Esophagus squamous epithelium (tissue), 5 donors: ENCODE measurements around the gene TBPL1. TPM values are rescaled to one million over a fixed set of nuclear protein-coding genes. Genes with fewer than 3 reads are reported as not detected.
A peak's percentile ranks its signal among the peaks of the same experiment; 100 is the strongest.

Experiments used
- DNase-seq: peaks from one replicate; lab custom pipeline; 2025; lab: John Stamatoyannopoulos, UW
- H3K27ac ChIP-seq, 4 donors: fragments of 200-600 bp; sonication (generic); one replicate each; pipeline ENCODE4 v1.5.1; 2016 to 2019; ENCODE audit warnings: mild to moderate bottlenecking in 1 of 4
- H3K27me3 ChIP-seq, 4 donors: fragments of 200-600 bp; sonication (generic); 1 replicate in 3 of 4; 2 replicates in 1 of 4; pipeline versions ENCODE4 v1.5.1 to v1.6.0; 2017 to 2021; ENCODE audit warnings: antibody characterized with exemption in 1 of 4
- H3K36me3 ChIP-seq, 3 donors: fragments of 200-600 bp; sonication (generic); one replicate each; pipeline ENCODE4 v1.5.1; 2016 to 2019
- H3K4me1 ChIP-seq, 3 donors: fragments of 200-600 bp; sonication (generic); one replicate each; pipeline ENCODE4 v1.5.1; 2017 to 2019
- H3K4me3 ChIP-seq, 4 donors: fragments of 200-600 bp; sonication (generic); 1 replicate in 3 of 4; 2 replicates in 1 of 4; pipeline ENCODE4 v1.5.1; 2016 to 2019; ENCODE audit warnings: mild to moderate bottlenecking in 2 of 4, moderate library complexity in 1 of 4
- H3K9me3 ChIP-seq, 3 donors: fragments of 200-600 bp; sonication (generic); one replicate each; pipeline ENCODE4 v1.5.1; 2016 to 2019
- CTCF ChIP-seq, 6 experiments: fragments of 450-650 bp in 4 of 6; fragments of 200-600 bp in 2 of 6; sonication (generic) in 2 of 6; IDR thresholded peaks; one replicate each; pipeline ENCODE4 v1.5.1; 2016 to 2019; ENCODE audit warnings: antibody characterized with exemption in 6 of 6, mild to moderate bottlenecking in 4 of 6, moderate library complexity in 4 of 6
- POLR2A ChIP-seq, 4 donors: fragments of 450-650 bp; IDR thresholded peaks; one replicate each; pipeline ENCODE4 v1.6.1; 2017; ENCODE audit warnings: antibody characterized with exemption in 4 of 4, mild to moderate bottlenecking in 4 of 4, moderate library complexity in 3 of 4
- WGBS, 2 donors: methylation state at CpG; one replicate each; pipeline ENCODE4 v1.1.5; 2018; 5-methylcytosine and 5-hydroxymethylcytosine counted together
- intact Hi-C: fragments of 100-400 bp; cut with DNase I; formaldehyde crosslinking; loops from one replicate; pipeline ENCODE4 v1.15.0; 2022
- total RNA-seq, 4 donors: library from RNA; depleted of rRNA; stranded (reverse); fragments of >200 nt; gene quantifications; one replicate each; pipeline ENCODE4 v1.1.0, GENCODE V29; 2016
- donor health status: DM: yes; HTN: yes; CAD: no.

TBPL1 gene
- total RNA-seq, 4 donors from 2014 or later = 9.0 to 27.5 (median 12.0) TPM

DNA sequence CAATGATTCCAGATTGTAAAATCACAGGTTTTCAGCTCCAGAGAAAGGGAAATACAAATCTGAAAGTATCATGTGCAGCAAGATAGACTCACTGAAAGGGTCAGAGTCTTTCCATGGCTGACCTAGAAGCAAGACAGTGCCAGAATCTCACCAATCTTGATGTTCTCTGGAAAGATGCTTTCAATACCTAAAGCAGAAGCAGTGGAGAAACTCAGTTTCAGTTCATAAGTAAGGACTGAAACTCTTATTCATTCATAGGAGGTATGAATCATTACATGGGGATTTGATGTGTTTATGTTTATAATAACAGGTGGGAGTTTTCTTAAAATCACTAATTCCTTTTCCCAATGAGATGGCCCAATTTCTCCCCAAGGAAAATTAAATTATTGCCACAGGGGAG is 56.9 kb downstream of the TBPL1 start:
- Histone ChIP-seq H3K27me3 (no peaks in the 10 kb centered on the region), H3K27ac (peak overlapping the region in 1 of 4 donors; percentile 5), H3K36me3 (no peaks in the 10 kb centered on the region), H3K4me1 (peaks cover 0 to 12% (median 0%) of the 10 kb centered on the region in 3 donors), H3K9me3 (no peaks in the 10 kb centered on the region), H3K4me3 (no peak overlapping the region)
- TF ChIP-seq CTCF (IDR thresholded peaks at IDR 0.05) = no peak
- TF ChIP-seq POLR2A (IDR thresholded peaks at IDR 0.05) = no peak
- intact Hi-C loops = no loop called here
- no peak for DNase-seq

DNA sequence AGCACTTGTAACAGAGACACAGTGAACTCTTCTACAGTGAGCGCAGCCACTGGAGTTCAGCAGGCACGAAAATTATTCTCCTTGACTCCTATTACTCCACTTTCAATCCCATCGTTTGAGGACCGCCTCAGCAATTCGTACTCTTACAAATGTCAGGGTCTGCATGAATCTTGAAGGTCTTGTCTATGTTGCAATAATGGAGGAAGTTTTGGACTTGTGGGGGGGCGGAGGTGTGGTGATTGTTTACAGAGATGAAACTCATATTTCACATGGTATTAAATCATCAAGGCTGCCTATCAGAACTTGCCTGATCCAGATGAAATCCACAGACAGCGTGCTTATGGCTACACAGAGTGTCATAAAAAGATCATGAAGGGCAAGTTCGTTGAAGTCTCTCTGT is 57.4 kb downstream of the TBPL1 start:
- peaks cover 0 to 12% (median 0%) of the 10 kb centered on the region in 3 donors for H3K4me1 ChIP-seq
- DNase-seq = no peak
- intact Hi-C loops = no loop called here
- 91% methylated on average over 8 of the region's 8 CpGs for WGBS, 2 donors
- H3K4me3 ChIP-seq = no peak overlapping the region
- H3K36me3 ChIP-seq = no peaks in the 10 kb centered on the region
- no peaks in the 10 kb centered on the region for H3K9me3 ChIP-seq
- H3K27ac ChIP-seq = no peak overlapping the region
- no peaks in the 10 kb centered on the region for H3K27me3 ChIP-seq
- TF ChIP-seq CTCF (IDR thresholded peaks at IDR 0.05) (no peak), POLR2A (IDR thresholded peaks at IDR 0.05) (no peak)

DNA sequence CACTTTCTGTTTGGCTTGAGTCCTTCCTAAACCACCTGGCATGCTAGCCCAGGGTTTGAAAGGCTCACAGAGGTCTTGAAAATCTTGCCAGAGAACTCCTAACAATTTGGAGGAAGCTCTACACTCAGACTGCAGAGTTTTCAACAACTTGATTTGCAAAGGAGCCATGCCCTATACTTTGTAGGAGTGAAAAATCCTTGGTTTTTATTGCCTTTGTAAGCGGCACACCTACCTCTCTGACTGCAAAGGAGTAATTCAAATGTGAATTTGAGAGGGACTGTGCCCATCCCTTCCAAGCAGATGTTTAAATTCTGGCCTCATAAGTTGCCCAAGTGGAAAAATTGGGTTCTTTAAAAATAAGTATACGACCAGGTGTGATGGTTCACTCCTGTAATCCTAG is 58.0 kb downstream of the TBPL1 start:
- Histone ChIP-seq H3K36me3 (no peaks in the 10 kb centered on the region), H3K4me3 (no peak overlapping the region), H3K9me3 (no peaks in the 10 kb centered on the region), H3K27ac (no peak overlapping the region), H3K4me1 (peaks cover 0 to 12% (median 0%) of the 10 kb centered on the region in 3 donors), H3K27me3 (no peaks in the 10 kb centered on the region)
- intact Hi-C loops = no loop called here
- TF ChIP-seq POLR2A (IDR thresholded peaks at IDR 0.05) (no peak), CTCF (IDR thresholded peaks at IDR 0.05) (no peak)
- no peak for DNase-seq
- 84 to 93% methylated on average over 2 of the region's 2 CpGs for WGBS, 2 donors

DNA sequence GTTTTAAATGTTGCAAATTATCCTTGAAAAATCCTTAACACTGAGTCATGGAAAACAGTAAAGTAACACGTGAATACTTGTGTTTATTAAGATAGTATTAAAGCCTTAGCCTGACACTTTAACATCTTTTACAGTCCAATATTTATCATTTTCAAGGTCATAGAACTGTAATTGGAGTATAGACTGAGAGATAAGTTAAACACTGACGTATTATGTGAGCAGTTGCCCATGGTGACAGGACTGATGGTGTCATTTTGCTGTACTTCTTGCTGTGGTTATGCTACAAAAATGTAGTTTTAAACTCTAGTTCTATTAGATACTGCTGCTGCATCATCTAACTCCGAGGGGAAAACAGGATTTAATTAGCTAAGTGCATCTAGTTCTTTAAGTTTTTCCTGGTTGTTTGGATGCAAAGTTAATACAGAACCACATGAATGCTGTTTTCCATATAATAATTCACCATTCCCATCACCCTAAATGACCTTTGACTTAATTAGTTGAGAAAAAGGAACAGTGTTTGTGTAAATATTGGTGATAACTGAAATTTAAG is 61.6 kb downstream of the TBPL1 start:
- H3K4me1 ChIP-seq = peaks cover 0 to 7% (median 0%) of the 10 kb centered on the region in 3 donors
- intact Hi-C loops = no loop called here
- TF ChIP-seq POLR2A (IDR thresholded peaks at IDR 0.05) (no peak), CTCF (IDR thresholded peaks at IDR 0.05) (no peak)
- H3K27ac ChIP-seq = no peak overlapping the region
- no peaks in the 10 kb centered on the region for H3K36me3 ChIP-seq
- H3K9me3 ChIP-seq = no peaks in the 10 kb centered on the region
- no peaks in the 10 kb centered on the region for H3K27me3 ChIP-seq
- no peak for DNase-seq
- 51 to 69% methylated on average over 3 of the region's 3 CpGs for WGBS, 2 donors
- no peak overlapping the region for H3K4me3 ChIP-seq

- H3K9me3 ChIP-seq = no peaks in the 10 kb centered on the region
- intact Hi-C loops = no loop called here
- no peak for TF ChIP-seq CTCF (IDR thresholded peaks at IDR 0.05)
- TF ChIP-seq POLR2A (IDR thresholded peaks at IDR 0.05) = no peak
- WGBS, 2 donors = 77 to 82% methylated on average over 5 of the region's 5 CpGs
- no peak for DNase-seq
- H3K27me3 ChIP-seq = no peaks in the 10 kb centered on the region
- H3K4me1 ChIP-seq = peaks cover 0 to 17% (median 0%) of the 10 kb centered on the region in 3 donors
- no peaks in the 10 kb centered on the region for H3K36me3 ChIP-seq
- H3K4me3 ChIP-seq = no peak overlapping the region
- no peak overlapping the region for H3K27ac ChIP-seq
Measured at GRCh38 chr6:134015719-134016557, 62.9 kb downstream of the TBPL1 start.
